GM21367 (cell line): ENCODE data around the gene SPAG4.

Experiments used
- ATAC-seq: cut with Tn5 transposase; IDR thresholded peaks from one replicate; pipeline ENCODE4 v1.9.1; 2021; ENCODE audit not compliant: unreplicated experiment

Gene SPAG4

GRCh38 chr20:35619196-35620095 lies 3.8 kb downstream of the SPAG4 start:
- peak; percentile 29 for ATAC-seq

GRCh38 chr20:35620818-35621559 lies 5.4 kb downstream of the SPAG4 start:
- no peak for ATAC-seq

GRCh38 chr20:35621560-35621946 lies 5.9 kb downstream of the SPAG4 start:
- ATAC-seq = no peak

- no peak for ATAC-seq
Observed at GRCh38 chr20:35625584-35626385, 10.2 kb downstream of the SPAG4 start.

GRCh38 chr20:35626386-35627001 lies 10.9 kb downstream of the SPAG4 start:
- no peak for ATAC-seq

GRCh38 chr20:35627121-35627520 lies 11.5 kb downstream of the SPAG4 start:
- no peak for ATAC-seq

GRCh38 chr20:35629427-35630145 lies 14.0 kb downstream of the SPAG4 start:
- no peak for ATAC-seq

GRCh38 chr20:35630636-35631035 lies 15.0 kb downstream of the SPAG4 start:
- no peak for ATAC-seq

- no peak for ATAC-seq
Observed at GRCh38 chr20:35632539-35633115, 17.0 kb downstream of the SPAG4 start.

- ATAC-seq = no peak
Observed at GRCh38 chr20:35635652-35636051, 20.0 kb downstream of the SPAG4 start.

GRCh38 chr20:35636095-35636494 lies 20.5 kb downstream of the SPAG4 start:
- no peak for ATAC-seq

- no peak for ATAC-seq
Observed at GRCh38 chr20:35637276-35637675, 21.6 kb downstream of the SPAG4 start.

GRCh38 chr20:35638751-35639150 lies 23.1 kb downstream of the SPAG4 start:
- ATAC-seq = no peak

GRCh38 chr20:35640724-35641123 lies 25.1 kb downstream of the SPAG4 start:
- ATAC-seq = no peak

- no peak for ATAC-seq
Observed at GRCh38 chr20:35641743-35642142, 26.1 kb downstream of the SPAG4 start.

GRCh38 chr20:35643045-35643444 lies 27.4 kb downstream of the SPAG4 start:
- ATAC-seq = no peak

- ATAC-seq = no peak
Observed at GRCh38 chr20:35644806-35645205, 29.2 kb downstream of the SPAG4 start.

GRCh38 chr20:35648836-35649235 lies 33.2 kb downstream of the SPAG4 start:
- no peak for ATAC-seq

GRCh38 chr20:35650632-35651031 lies 35.0 kb downstream of the SPAG4 start:
- no peak for ATAC-seq

GRCh38 chr20:35651958-35652357 lies 36.3 kb downstream of the SPAG4 start:
- no peak for ATAC-seq
